Upper lobe of left lung (tissue), 4 donors: Measurements from ENCODE around the gene TMEM229B.

Source experiments
- CTCF ChIP-seq, 6 experiments: fragments of 450-650 bp in 4 of 6; fragments of 200-600 bp in 2 of 6; sonication (generic) in 2 of 6; IDR thresholded peaks; one replicate each; pipeline ENCODE4 v1.5.1; 2016 to 2019; ENCODE audit warnings: antibody characterized with exemption in 6 of 6
- POLR2A ChIP-seq, 4 donors: fragments of 450-650 bp; IDR thresholded peaks; one replicate each; pipeline ENCODE4 v1.5.1; 2016 to 2017; ENCODE audit warnings: antibody characterized with exemption in 4 of 4, mild to moderate bottlenecking in 2 of 4
- POLR2AphosphoS5 ChIP-seq, 2 donors: sonication (generic); formaldehyde crosslinking; IDR thresholded peaks; one replicate each; pipeline ENCODE4 v1.5.1; 2017; ENCODE audit warnings: antibody characterized with exemption in 2 of 2

- TF ChIP-seq POLR2AphosphoS5 (IDR thresholded peaks at IDR 0.05) = no peak
- no peak for TF ChIP-seq CTCF (IDR thresholded peaks at IDR 0.05)
- TF ChIP-seq POLR2A (IDR thresholded peaks at IDR 0.05) = no peak
Observed at GRCh38 chr14:67510121-67510520, 21.6 kb upstream of the TMEM229B start.
